HS-5 (cell line): Measurements from ENCODE around the gene CSTF3.

ENCODE experiments used
- DNase-seq: peaks from one replicate; pipeline ENCODE4 v3.0.0-alpha.2; 2012; ENCODE audit warnings: low read depth

CSTF3 gene

GRCh38 chr11:33040862-33041453 lies 120.3 kb downstream of the CSTF3 start:
- DNase-seq = no peak

- no peak for DNase-seq
These were observed 121.0 kb downstream of the CSTF3 start for GRCh38 chr11:33040033-33040861.

GRCh38 chr11:33039274-33040032 lies 121.8 kb downstream of the CSTF3 start, which contains the start of gene TCP11L1:
Gene TCP11L1 (plus strand): TSS chr11:33039572. CDS start chr11:33043774, 4,202 bp downstream.
- peak; percentile 85 for DNase-seq

GRCh38 chr11:33035011-33035410 lies 126.3 kb downstream of the CSTF3 start:
- DNase-seq = no peak
